KBM-7 (cell line): ENCODE results near the gene SHISAL1.
A peak's percentile ranks its signal among the peaks of the same experiment; 100 is the strongest.

Experiments
- DNase-seq: peaks from one replicate; pipeline ENCODE4 v3.0.0-alpha.2; 2015
- in situ Hi-C: fragments of 300-500 bp; cut with MboI; formaldehyde crosslinking; loops from 2 replicates; pipeline ENCODE4 v1.14.3; 2020; ENCODE audit warnings: low sequenced_read_pairs, low pct_unique_long_range_greater_than_20kb, mixed read lengths

SHISAL1 gene

DNA sequence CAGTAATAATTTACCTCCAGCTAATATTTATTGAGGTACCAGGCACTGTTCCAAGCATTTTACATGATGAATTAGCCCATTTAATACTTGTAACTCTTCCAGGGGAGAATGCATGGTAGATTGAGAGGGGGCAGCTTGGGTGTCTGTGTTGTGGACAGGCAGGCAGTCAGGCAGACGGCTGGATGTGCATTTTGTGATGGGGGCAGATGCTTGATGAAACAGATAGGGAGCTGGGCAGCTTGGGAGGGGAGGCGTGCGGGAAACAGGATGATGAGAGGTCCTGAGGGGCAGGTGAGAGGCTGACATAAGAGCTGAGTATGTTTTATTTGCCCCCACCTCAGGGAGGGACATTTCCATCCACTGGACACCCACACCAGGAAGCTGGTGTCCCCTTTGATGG lies 33.1 kb upstream of the SHISAL1 start:
- DNase-seq, result no peak
- in situ Hi-C loops, result no loop called here

DNA sequence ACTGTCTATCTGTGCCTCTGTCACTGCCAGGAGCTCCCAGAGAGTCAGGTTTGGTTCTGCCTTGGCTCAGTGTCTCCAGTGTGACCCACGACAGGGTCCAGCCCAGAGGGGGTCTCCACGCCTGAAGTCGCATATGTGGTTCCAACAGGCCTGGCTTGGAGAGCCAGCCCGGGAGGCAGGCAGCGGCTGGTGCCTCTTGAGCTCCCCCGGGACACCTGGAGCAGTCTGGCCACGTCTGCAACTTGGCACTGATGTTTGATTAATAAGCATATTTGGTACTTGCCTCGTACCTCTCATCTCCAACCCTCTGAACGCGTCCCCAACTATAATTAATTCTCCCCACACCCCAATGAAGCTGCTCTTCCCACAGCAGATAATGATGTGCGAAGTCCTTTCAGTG lies 31.7 kb upstream of the SHISAL1 start:
- no peak for DNase-seq
- in situ Hi-C loops, result no loop called here

- in situ Hi-C loops, result no loop called here
- no peak for DNase-seq
These were observed 29.7 kb upstream of the SHISAL1 start for GRCh38 chr22:44342347-44342956.

GRCh38 chr22:44341431-44342346 lies 28.9 kb upstream of the SHISAL1 start:
- in situ Hi-C loops, result no loop called here
- no peak for DNase-seq

DNA sequence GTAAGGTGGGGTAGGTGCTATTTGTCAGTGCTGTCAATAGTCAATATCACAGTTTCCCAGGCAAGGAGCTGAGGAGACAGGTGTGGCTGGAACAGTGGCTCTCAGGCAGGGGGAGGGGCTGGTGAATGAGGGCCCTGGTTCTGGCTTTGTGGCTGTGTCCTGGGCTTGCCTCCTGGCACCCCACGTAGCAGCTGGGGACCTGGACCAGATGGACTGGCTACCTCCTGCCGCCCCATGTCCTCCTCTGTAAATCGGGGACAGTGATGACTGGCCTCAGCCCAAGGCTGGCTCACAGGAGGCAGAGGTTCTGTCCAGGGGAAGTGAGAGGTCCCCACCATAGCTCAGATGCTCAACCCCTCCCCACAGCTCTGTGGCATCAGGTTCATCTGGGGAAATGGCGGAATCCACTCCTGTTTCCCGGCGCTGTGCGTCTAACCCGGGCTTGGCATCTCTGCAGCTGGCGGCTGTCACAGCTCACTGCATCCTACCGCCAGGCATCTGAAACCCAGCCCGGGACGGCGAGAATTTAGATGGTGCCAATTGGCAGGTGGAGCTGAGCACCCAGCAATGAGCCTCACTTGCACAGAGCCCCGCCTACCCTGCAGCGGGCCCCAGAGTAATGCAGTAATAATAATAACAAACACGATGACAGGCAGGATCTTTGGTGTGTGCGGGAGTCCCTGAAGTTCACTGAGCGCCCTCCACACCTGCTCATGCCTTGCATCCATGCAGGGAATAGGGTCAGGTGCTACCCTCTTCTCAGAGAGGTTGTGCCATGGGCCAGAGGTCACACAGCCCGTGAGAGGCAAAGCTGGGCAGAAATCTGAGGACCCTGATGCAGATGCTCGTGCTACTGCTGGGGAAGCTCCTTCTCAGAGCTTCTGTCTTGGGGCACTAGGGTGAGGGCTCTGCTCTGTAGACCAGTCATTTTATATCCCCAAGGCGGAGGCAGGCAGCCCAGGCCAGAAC lies 27.8 kb upstream of the SHISAL1 start:
- in situ Hi-C loops, result no loop called here
- no peak for DNase-seq

DNA sequence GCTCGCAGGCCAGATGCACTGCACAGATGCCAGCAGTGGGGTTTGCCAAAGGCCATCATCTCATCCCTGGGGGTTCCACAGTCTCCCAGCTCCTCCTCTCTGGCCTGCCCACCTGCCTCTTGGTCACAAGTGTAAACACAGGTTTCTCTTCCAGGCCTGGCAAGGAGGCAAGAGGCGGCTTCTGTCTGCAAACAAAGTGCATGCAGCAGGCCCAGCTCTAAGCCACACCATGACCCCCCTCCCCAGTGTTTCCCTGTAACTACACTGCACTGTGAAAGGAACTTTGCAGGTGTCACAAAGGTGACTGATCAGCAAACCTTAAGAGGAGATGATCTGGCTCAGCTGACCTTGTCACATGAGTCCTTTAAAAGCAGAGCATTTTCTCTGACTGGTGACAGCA lies 26.2 kb upstream of the SHISAL1 start:
- DNase-seq, result no peak
- in situ Hi-C loops, result no loop called here

DNA sequence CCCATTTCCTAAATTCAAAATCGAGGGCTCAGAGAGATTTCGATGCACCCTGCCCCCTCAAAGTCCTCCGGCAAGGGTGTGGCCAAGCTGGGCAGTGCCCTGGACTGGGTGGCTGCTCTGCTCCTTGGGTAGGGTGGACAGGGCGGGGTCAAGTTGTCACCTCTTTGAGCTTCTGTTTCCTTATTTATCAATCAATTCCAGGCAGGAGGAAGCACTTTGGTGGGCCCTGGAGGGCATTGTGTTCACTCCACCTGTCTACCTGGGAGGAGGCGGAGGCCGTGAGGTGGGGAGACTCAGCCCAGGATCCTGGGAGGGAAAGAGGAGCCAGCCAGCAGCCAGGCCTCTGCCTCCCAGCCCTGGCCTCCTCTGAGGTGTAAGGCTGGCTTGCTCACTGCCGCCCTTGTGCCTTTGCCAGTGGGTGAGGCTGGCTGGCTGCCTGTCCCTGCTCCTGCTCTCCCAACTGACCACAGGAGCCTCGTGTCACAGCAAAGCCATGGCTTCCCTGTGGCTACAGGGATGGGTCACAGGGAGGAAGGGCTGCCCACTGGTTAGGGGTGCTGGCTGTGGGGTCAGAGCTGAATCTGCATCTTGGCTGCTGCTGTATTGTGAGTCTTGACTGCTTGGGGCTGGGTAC lies 25.5 kb upstream of the SHISAL1 start:
- in situ Hi-C loops, result no loop called here
- no peak for DNase-seq

GRCh38 chr22:44337678-44338004 lies 24.9 kb upstream of the SHISAL1 start:
- in situ Hi-C loops, result no loop called here
- no peak for DNase-seq

- in situ Hi-C loops, result no loop called here
- no peak for DNase-seq
These were observed 24.4 kb upstream of the SHISAL1 start for GRCh38 chr22:44336962-44337677.

DNA sequence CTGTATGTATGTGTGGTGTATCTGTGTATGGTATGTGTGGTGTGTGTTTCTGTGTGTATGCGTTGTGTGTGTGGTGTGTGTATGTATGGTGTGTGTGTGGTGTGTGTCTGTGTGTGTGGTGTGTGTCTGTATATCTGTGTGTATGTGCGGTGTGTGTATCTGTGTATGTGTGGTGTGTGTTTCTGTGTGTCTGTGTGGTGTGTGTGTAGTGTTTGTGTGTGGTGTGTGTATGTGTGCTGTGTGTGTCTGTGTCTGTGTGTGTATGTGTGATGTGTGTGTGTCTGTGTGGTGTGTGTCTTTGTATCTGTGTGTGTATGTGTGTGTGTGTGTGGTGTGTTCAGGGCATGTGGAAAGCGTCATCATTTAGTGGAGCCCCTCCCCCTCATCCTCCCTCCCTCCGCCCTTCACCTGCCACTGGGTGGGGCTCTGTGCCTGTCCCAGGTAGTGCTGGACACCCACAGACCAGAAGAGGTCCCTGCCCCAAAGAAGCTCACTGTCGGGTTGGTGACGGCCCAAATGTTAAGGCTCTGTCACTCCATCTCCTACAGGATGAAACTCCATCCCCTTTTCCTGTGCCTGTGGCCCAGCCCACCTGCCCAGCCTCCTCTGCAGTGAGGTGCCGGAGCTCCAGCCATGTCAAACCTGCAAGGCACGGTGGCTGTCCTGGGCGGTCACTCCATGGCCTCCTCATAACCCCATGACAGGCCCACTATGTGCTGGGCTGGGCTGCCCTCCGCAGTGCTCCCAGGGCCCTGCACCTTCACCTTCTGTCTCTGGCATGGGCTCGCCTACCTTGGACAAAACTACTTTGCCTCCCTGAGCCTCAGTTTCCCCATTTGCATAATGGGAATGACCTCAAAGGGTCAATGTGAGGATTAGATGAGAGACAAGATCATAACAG lies 23.4 kb upstream of the SHISAL1 start:
- in situ Hi-C loops, result no loop called here
- DNase-seq, result no peak

DNA sequence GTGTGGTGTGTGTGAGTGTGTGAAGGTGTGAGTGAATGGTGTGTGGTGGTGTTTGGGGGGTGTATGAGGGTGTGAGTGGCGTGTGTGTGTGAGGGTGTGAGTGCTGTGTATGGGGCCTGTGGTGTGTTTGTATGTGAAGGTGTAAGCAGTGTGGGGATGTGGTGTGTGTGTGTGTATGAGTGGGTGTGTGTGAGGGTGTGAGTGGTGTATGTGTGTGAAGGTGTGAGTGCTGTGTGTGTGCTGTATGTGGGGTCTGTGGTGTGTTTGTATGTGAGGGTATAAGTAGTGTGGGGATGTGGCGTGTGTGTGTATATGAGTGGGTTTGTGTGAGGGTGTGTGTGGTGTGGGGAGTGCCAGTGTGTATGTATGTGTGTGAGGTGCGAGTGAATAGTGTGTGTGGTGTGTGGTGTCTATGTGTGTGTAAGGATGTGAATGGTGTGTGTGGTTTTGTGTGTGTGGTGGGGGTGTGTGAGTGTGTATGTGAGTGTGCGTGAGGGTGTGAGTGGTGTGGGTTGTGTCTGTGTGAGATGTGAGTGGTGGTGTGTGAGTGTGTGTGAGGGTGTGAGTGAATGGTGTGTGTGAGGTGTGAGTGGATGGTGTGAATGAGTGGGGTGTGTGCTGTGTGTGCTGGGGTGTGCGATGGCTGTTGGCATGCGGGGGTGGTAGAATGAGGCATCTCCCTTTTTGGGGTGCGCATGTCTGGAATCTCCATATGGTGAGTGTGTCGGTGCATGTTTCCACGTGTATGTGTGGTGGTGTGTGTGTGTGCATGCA lies 22.5 kb upstream of the SHISAL1 start:
- DNase-seq, result no peak
- in situ Hi-C loops, result no loop called here

DNA sequence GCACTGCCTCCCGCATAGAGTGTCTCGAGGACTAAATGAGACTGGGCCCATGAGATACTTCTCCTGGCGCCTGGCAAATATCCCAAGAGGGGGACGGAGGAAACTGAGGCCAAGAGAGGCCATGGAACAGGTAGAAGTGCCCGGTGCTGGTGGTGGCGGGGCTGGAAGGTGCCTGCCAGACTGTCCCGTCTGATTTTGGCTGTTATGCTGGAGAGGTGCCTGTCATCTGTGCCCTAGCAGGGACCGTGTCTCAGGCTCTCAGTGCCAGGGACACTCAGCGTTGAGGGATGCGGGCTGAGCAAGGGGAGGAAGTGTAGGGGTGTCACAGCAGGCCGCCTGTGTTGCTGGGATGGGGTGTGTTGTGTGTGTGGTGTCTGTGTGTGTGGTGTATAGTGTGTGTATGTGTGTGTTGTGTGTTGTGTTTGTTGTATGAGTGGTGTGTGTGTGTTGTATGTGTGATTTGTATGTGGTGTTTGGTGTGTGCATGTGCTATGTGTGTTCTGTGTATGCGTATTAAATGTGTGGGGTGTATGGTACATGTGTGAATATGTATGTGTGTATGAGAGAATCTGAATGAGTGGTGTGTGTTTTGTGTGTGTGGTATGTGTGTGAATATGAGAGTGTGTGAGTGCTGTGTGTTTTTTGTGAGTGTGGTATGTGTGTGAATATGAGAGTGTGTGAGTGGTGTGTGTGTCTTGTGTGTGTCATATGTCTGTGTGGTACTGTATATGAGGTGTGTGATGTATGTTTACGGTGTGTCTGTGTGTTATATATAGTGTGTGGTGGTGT lies 21.3 kb upstream of the SHISAL1 start:
- in situ Hi-C loops, result no loop called here
- DNase-seq, result no peak

DNA sequence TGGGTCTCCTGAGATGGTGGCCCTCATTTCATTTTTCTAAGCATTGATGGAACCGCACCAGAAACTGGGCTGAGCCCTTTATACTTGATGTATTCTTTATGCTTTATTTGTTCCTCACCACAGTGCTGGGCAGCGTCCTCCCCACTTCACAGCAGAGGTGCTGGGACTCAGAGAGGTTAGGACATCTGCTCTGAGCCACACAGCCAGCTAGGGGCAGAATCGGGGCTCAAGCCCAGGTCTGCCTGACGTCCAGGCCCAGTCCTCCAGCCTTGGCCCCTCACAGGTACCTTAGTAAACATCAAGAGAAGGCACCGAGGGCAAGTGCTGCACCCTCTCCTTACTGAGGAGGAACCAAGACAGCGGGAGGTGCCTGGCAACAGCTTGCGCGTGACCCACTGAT lies 20.2 kb upstream of the SHISAL1 start:
- in situ Hi-C loops, result no loop called here
- DNase-seq, result no peak

DNA sequence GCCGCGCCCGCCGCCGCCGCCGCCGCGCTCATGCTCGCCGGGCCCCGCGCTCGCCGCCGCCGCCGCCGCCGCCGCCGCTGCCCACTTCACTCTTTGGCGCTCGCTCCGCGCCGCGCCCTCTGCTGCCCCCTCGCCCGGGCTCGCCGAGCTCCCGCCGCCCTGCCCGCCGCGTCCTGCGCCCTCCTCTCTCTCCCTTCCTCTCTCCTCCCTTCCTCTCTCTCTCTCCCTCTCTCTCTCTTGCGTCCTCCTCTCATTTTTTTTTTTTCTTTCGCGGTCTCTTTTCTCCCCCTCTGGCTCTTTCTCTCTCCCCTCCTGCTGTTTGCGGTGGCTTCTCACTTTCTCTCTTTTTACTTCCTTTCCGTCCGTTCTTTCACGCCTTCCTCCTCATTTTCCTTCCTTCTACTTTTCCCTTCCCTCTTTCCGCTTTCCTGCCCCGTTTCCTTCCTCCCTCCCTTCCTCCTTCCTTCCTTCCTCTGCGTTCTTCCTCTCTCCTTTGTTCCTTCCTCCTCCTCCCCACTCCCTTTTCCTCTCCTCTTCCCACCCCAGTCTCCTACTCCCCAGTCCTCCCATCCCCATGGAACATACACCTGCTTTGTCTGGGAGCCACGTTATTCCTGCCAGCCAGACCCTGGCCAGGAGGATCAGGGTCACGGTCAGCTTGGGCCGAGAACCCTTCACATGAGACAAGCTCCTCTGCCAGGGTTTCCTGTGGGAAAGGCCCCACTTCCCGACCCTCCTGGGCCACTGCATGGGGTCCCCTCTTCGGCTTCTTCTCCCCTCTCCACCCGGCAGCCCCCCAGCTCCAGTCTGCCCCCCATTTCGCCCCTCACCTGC lies 19.3 kb upstream of the SHISAL1 start:
- in situ Hi-C loops, result no loop called here
- peak; percentile 22 for DNase-seq

GRCh38 chr22:44330744-44331660 lies 18.3 kb upstream of the SHISAL1 start:
- in situ Hi-C loops, result no loop called here
- no peak for DNase-seq
